Kidney epithelial cell (primary cell): ENCODE results near the gene TLE3. TPM values are rescaled to one million over a fixed set of nuclear protein-coding genes. Genes with fewer than 3 reads are reported as not detected.

Source experiments
- DNase-seq: peaks from one replicate; pipeline ENCODE4 v3.0.0-alpha.2; 2010; ENCODE audit warnings: low read depth
- H3K27me3 ChIP-seq: 2 replicates; pipeline ENCODE4 v1.6.0; 2011; ENCODE audit warnings: low read length; ENCODE audit not compliant: control insufficient read depth, insufficient read depth
- H3K36me3 ChIP-seq: 2 replicates; pipeline ENCODE4 v1.5.1; 2011; ENCODE audit warnings: low read length; ENCODE audit not compliant: control insufficient read depth, insufficient read depth
- H3K4me3 ChIP-seq: 2 replicates; pipeline ENCODE4 v1.5.1; 2011; ENCODE audit warnings: low read depth, mild to moderate bottlenecking, control low read depth, low read length
- total RNA-seq: library from RNA; depleted of rRNA; stranded (reverse); fragments of >200 nt; gene quantifications from 2 replicates; pipeline ENCODE4 v1.2.3, GENCODE V29; 2015
- TF ChIP-seq, protein P1 (sequence below): IDR thresholded peaks from 2 replicates; pipeline ENCODE4 v1.5.1; 2011; ENCODE audit warnings: mild to moderate bottlenecking, moderate library complexity, low read length, control low read depth, inconsistent platforms; ENCODE audit not compliant: insufficient read depth, poor library complexity, severe bottlenecking

The TLE3 gene
- total RNA-seq, 1 donor from 2014 or later, result 67.5 TPM

GRCh38 chr15:70059476-70060213 lies 38.1 kb downstream of the TLE3 start:
- H3K36me3 ChIP-seq, result peaks cover 6% of the 10 kb centered on the region
- H3K4me3 ChIP-seq, result no peak overlapping the region
- DNase-seq, result no peak
- no peaks in the 10 kb centered on the region for H3K27me3 ChIP-seq
- TF ChIP-seq, protein P1, sequence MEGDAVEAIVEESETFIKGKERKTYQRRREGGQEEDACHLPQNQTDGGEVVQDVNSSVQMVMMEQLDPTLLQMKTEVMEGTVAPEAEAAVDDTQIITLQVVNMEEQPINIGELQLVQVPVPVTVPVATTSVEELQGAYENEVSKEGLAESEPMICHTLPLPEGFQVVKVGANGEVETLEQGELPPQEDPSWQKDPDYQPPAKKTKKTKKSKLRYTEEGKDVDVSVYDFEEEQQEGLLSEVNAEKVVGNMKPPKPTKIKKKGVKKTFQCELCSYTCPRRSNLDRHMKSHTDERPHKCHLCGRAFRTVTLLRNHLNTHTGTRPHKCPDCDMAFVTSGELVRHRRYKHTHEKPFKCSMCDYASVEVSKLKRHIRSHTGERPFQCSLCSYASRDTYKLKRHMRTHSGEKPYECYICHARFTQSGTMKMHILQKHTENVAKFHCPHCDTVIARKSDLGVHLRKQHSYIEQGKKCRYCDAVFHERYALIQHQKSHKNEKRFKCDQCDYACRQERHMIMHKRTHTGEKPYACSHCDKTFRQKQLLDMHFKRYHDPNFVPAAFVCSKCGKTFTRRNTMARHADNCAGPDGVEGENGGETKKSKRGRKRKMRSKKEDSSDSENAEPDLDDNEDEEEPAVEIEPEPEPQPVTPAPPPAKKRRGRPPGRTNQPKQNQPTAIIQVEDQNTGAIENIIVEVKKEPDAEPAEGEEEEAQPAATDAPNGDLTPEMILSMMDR, result no peak

- Histone ChIP-seq H3K4me3 (no peak overlapping the region), H3K27me3 (no peaks in the 10 kb centered on the region), H3K36me3 (peaks cover 8% of the 10 kb centered on the region)
- DNase-seq, result no peak
- TF ChIP-seq, protein P1, result no peak
Observed at GRCh38 chr15:70058642-70059360, 38.9 kb downstream of the TLE3 start.

DNA sequence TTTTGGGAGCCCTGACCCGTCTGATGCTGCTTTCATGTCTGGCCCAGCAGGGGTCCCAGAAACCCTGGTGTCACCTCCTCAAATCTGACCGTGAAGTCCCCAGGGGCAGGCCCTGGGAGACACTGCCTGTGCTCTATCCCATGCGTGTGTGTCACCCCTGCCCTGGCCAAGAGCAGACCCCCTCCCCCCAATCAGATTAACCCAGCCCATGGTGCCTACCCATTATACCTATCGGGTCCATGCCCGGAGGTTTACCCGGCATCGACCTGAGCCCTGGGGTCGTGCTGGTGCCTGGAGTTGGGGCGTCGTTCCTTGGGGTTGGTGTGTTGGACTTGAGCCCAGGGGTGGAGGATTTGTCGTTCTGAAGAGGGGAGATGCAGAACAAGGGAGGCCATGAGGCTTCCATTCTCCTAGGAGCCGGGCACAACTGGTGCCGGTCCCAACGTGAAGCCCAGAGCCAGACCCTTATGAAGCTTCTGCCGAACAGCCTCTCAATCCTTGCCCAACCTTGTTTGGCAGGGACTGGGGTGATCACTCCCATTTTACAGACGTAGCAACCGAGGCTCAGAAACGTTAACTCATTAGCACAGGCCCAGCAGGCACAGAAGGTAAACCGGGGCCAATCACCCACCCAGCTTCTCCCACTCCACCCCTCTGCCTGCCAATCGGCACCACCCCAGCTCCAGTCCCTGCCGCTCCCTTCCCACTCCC lies 39.6 kb downstream of the TLE3 start:
- Histone ChIP-seq H3K27me3 (no peaks in the 10 kb centered on the region), H3K4me3 (no peak overlapping the region), H3K36me3 (peaks cover 8% of the 10 kb centered on the region)
- no peak for DNase-seq
- TF ChIP-seq, protein P1, result no peak

- TF ChIP-seq, protein P1, result no peak
- H3K4me3 ChIP-seq, result no peak overlapping the region
- peaks cover 13% of the 10 kb centered on the region for H3K36me3 ChIP-seq
- no peak for DNase-seq
- no peaks in the 10 kb centered on the region for H3K27me3 ChIP-seq
Observed at GRCh38 chr15:70056091-70056680, 41.5 kb downstream of the TLE3 start.

DNA sequence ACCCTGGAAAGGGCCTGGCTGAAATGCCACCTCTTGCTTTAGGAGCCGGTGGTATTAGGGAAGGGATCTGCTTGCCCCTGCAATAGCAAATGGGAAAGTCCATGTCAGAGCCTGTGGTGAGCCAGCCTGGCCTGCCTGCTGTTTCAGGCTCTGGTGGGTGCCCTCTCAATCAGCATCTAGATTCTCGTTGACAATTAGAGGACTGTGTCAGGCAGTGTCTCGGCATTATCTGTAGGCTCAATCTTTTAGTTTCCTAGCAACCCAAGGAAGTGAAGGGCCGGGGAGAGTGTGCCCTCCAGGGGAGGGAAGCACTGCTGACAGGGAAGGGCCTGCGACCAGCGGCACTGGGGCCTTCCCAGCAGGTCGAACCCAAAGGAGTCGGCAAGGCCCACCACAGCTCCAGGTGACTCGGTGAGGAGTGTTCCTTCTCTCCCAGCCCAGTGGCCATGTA lies 42.1 kb downstream of the TLE3 start:
- TF ChIP-seq, protein P1, result no peak
- no peak for DNase-seq
- H3K27me3 ChIP-seq, result no peaks in the 10 kb centered on the region
- H3K4me3 ChIP-seq, result no peak overlapping the region
- H3K36me3 ChIP-seq, result peaks cover 14% of the 10 kb centered on the region
